Measurements from ENCODE around the gene CDKL4.
"Not testable (repeated sequence)": the region's sequence is repeated elsewhere in the genome, so short reads cannot be mapped to it uniquely, and the experiment has no call there.

Gene CDKL4

DNA sequence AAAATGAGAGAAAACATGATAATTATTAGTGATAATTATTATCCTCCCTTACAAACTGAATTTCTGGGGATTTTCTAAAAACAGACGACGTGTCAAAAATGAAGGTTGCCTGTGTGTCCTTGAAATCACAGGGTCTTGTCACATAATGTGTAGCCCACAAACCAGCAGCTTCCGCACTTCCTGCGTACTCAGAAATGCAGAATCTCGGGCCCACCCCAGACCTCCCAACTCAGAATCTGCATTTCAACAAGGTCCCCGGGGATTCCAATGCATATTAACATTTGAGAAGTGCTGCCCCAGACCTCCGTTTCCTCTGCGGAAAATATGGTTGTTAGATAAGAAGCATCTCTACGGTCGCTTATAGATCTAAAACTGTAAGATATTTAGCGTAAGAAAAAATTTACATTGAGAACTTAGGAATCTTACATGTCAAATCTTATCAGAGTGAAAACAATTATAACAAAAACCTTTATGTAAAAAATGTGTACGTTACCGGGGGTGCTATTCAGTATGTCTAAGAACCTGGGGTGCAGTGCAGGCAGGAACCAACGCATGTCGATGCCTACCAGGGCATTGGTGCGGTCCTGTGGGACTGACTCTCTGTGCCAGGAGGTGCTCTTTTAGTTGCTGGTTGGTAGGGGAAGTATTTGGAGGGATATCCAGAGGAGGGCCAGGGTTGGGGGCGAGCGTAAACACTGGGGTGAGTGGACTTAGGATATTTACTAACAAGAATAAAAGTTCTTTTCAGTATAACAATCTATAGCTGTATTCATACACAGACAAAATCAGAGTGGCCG is 15.2 kb downstream of the CDKL4 start:
- DNase-seq = peak; percentile 71

DNA sequence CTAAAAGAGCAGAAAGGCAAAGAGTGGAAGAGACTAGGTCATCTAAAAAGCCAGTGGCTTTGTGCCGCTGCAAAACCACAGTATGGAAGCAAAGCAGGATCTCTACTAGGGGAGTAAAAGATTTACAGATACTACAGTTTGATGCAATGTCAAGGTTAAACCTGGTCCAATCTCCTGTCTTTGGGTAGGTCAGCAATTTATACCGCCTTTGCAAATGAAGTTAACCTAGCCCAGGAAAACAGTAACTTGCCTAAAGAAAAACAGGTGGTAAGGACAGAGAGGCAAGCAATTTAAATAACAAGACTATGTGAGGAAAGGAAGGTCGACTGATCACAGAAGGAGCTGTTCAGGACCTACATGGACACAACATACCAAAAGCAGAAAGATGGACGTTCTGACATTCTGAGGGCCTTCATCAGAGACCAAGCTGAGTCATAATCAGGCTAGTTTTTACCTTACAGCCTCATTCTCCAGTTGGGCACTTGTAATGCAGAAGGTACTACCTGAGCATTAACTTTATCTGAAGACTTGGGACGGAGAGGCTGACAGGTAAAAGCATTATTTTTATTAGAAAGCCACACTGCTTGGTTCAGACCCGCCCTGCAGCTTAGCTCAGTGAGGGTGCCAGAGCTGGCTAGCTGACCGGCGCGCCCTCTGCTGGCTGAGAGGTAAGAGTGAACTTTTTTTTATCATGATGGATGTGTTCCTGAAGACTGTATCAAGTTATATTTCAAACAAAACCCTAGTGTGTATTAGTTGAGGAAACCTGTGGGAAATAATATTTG is 15.9 kb downstream of the CDKL4 start:
- DNase-seq = peak; percentile 94

DNA sequence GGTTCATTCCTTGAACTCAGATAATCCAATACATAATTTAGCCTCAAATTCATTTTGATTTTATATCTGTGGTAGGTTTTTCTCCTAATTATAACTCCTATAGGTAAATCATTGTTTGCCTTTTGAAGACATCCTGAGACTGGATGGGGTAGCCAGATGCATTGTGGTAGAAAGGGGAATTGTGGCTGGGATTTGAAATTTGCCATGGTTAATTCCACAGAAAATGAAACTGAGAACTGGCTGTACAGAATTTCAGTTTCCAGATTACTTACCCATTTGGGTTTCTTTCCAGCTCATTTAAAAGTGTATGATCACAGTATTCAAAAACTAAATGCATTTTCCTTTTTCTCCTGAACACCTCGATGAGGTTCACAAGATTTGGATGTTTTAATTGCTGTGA is 18.2 kb downstream of the CDKL4 start:
- DNase-seq = no peak

DNA sequence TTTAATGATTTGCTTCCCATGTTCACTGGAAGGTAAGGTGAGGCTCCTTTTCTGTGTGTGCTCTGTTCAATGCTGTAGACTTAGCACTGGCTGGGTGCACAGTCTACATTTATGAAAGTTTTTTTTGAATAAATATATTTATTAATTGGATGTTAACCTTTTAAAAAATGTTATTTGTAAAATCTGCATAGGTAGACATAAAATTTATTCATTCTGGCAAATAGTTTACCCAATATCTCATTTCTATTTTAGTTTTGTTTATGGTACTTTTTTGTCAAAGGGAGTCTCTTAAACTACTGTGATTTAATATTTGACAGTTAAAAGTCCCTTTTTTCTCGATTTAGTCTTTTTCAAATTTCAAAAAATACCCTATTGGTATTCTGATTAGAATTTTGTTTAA is 19.9 kb downstream of the CDKL4 start:
- no peak for DNase-seq

DNA sequence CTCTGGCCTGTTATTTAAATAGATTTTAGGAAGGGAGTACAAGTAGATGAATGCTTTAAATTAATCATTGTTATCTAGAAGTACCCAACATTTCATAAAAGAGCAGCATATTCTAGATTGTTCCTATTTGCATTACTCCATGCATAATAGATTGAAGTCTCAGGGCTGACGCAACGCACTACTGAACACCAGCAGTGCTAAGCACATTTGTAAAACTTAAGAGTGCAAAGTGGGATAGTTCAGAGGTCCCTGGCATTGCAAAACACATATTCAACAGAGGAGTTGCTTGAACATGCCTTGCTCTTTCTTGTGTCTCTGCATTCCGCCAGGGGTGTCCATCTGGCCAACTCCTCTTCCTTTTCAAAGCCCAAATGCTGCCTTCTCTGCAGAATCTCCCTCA is 22.3 kb downstream of the CDKL4 start:
- no peak for DNase-seq

DNA sequence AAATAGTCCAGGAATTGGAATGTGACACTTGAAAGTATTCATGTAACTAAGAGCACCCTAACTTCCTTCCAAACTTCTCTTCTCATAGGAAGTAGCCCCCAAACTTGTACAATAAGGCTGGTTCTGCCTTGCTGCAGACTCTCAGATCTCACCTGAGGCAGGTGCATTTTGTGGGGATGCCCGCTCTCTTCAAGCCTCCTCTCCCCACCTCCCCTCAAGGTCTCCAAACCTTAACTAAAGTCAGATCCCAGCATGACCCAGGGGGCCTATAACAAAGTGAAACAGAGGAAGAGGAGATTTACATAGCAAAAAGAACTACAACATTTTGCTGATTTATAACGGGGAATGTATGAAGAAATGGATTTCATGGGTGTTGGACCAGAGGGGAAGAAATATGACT is 23.6 kb downstream of the CDKL4 start:
- DNase-seq = no peak

DNA sequence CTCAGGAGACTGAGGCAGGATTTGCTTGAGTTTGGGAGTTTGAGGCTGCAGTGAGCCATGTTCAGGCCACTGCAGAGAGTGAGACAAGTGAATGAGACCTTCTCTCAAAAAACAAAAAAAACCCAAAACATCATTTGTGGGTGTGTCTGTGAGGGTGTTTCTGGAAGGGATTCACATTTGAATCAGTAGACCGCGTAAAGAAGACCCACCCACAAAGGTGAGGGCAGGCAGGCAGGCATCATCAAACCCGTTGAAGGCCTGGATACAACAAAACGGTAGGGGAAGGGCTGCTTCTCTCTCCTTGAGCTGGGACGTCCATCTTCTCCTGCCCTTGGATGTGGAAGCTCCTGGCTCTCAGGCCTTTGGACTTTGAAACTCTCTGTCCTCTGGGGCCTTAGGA is 25.4 kb downstream of the CDKL4 start:
- no peak for DNase-seq

DNA sequence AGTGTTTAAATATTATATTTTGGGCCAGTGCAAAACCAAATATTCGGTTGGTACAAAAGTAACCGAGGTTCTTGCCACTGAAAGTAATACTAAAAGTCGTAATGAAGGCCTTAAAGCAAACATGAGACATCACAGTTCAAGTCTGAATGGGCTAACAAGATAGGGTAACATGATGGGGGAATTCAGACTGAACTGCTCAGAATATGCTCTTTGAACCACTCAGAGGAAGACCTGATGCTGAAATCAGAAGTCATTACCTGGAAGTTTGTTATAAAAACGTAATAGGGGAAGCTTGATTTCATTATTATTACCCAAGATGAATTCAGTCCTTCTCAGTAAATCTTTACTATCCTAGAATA is 26.6 kb downstream of the CDKL4 start:
- no peak for DNase-seq

DNA sequence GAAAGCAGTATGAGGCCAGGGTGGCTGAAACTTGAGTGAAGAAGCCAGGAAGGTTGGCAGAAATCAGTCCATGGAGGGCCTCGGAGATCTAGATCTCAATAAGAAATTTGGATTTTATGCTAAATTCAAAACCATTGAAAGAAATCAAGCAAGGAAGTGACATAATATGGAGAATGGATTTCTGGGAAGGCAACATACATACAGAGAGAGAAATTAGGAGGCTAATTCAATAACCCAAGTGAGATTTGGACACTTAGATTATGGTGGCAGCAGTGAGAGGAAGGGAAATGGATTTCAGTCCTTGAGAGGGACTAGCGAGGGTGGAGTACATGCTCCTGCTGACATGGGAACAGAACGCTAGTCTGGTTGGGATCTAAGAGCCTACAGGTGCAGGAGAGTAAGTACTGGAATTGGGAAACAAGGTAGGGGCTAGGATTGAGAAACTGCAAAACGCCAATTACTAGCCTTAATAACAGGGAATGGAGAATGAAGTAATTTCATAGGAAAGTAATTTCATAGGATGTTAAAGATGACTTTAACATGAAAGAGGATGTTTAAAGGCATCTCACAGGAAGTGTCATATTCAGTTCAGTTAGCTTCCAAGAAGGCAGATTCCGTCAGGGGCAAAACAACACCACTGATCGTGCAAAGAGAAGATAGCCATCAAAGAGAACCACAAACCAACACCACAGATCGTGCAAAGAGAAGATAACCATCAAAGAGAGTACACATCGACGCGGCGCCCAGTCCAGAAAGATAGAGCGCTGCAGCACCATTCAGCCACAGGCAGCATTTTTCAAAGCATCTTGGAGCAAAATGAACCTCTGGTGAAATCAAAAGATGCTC is 27.2 kb downstream of the CDKL4 start:
- DNase-seq = peak; percentile 90

DNA sequence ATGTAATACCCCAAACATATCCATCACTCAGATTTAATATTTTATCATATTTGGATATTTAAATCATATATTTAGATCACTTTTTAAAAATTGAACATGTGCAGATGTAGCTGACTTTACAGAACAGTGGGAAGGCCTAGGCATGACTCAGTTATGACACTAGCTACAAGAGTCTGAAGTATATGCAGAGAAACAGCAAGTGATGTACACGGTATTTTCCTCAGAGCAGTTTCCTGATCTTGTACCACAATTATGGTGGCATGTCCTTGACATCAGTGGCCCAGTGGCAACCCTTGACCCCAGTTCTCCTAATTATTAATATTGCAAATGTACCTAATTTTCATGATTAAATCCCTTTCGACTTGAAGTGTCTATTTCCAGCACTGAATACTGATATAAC is 28.2 kb downstream of the CDKL4 start:
- DNase-seq = no peak

DNA sequence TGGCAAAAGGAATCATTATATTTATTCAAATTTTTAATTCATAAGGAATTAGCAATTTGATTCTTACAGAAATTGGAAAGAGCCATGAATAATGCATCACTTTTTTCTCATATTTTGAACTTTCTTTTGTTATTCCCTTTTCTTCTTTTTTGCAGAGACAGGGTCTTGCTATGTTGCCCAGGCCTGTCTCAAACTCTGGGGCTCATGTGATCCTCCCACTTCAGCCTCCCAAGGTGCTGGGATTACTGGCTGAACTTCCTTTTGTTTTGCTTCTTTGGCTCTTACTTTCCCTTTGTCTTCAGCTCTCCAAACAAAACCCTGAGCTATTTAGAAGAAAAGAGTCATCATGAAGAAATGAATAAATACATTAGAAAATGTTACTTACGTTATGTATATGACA is 30.8 kb downstream of the CDKL4 start:
- DNase-seq = no peak

DNA sequence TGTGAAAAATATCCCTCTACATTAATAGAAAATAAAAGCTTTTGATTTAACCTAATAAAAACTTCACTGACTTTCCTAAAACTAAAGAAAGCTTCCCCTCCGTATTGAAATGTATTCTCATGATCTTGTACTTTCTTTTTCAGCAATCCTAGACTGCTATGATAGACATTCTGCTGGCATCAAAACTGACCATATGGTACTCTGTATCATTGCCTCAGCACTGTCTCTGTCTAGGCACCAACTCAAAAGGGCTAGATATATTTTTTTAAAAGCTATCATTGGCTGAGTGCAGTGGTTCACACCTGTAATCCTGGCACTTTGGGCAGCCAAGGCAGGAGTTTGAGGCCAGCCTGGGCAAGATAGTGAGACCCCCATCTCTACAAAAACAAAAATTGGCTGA is 32.9 kb downstream of the CDKL4 start:
- no peak for DNase-seq

DNA sequence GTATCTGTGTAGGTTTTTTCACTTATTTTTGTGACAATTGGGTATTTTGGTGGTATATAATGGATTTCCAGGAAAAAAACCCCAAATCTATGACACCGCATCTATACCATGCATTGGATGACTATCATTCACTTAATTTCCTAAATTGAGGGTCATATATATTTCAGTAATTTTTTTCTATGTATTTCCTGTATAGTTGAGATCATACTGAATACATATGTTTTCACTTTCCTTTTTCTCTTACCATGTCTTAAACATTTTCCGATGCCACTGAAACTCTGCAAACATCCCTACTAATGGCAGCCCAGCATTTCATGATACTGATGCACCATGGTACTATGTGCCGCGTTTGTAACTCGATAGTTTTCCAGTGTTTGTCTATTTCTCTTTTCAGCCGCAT is 40.4 kb downstream of the CDKL4 start:
- no peak for DNase-seq

DNA sequence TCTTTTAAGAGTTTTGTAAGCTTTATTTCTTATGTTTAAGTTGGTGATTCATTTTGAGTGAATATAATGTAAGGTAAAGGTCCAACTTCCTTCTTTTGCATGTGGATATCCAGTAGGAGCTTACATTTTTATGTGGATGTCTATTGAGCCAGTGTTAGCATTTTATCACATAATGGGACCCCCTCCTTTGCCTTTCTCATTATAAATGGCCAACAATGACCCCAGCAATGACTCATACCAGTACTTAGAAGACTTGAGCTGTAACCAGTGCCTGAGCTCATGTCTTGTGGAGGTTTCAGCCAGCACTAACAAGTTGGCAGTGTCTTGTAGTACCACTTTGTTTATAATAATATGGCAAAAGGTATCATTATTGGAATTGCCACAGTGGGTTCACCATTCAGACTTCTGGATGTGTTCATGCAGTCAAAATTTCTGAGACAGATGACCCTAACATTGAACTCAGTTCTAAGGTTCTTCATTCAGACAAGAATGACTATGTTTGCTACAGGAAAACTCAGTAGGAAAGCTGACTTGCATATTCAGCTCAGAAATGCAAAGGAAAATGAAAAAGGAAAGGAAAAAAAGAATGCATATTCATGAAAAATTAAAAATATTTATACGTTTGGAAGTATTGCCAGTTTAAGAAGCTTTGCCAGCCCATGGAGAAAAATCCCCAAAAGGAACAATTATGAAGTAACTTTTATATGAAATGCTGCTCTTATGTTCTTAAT is 41.0 kb downstream of the CDKL4 start:
- no peak for DNase-seq

DNA sequence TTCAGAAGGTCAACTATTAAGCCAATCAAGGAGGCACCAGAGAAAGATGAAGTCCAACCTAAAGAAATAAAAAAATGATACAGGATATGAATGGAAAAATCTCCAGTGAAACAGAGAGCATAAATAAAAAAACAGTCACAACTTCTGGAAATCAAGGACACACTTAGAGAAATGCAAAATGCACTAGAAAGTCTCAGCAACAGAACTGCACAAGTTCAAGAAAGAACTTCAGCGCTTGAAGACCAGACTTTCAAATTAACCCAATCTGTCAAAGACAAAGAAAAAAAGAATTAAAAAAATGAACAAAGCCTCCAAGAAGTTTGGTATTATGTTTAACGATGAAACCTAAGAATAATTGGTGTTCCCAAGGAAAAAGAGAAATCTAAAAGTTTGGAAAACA is 46.8 kb downstream of the CDKL4 start:
- not testable (repeated sequence) for DNase-seq

DNA sequence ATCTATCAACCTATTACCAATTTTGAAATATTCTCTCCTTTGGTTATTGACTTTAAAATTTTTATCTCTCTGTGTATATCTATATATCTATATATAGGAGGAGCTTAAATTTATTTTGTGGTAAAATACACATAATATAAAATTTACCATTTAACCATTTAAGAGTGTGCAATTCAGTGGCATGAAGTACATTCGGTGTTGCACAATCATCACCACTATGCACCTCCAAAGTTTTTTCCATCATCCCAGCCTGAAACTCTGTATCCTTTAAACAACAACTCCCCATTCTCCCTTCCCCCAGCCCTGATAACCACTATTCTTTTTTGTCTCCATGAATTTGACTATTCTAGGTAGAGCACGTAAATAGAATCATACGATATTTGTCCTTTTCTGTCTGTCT is 49.1 kb downstream of the CDKL4 start:
- DNase-seq = no peak

DNA sequence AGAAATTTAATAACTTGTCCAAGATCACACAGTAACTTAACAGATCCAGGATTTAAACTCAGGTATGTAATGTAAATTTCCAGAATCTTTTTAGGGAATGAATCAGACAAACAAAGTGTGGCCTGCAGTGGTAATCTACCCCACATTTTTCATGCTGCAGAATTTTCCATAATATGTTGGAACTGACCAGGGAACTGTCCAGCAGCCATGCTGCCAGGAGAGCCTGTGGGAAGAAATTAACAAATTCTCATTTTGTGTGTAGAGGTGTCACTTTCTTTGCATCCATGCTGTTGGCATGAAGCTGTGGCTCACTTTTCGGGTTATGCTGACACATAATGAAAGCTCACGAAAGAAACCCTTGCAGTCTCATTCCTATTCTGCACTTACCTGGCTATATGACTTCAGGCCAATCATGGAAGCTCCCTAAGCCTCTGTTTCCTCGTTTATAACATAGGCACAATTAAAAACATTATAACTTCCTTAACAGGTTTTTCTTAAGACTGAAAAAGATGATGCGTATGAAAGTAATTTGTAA is 54.7 kb downstream of the CDKL4 start:
- DNase-seq = no peak

DNA sequence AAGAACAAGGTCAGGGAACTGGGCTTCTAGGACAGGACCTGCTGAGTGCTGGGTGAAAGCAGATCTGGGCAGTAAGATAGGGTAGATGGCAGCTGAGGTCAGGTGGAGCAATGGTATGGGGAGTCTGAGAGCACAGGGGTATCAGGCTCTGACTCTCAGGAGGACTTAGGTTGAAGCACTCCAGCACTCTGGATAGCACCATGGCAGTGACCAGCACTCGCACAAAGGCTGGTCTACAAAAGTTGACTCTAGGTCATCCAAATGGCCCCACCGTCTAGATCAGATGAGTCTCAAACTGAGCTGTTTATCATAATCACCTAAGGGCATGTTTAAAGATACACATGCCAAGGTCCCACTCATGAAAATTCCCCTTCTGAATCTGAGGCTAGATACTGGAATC is 60.1 kb downstream of the CDKL4 start:
- no peak for DNase-seq

DNA sequence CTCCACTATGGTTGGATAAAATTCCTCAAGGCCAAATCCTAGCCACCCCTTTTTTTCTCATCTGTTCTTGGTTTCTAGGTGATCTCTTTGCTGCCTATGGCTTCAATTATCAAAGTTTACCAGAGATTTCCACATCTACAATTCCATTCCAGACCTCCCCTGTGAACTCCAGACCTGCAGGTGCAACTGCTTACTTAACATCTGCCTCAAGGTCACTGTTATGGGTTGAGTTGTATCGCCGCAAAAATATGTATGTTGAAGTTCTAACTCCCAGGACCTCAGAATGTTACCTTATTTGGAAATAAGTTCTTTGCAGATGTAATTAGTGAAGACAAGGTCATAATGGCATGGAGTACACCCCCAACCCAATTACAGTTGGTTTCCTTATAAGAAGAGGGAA is 62.5 kb downstream of the CDKL4 start:
- DNase-seq = no peak

DNA sequence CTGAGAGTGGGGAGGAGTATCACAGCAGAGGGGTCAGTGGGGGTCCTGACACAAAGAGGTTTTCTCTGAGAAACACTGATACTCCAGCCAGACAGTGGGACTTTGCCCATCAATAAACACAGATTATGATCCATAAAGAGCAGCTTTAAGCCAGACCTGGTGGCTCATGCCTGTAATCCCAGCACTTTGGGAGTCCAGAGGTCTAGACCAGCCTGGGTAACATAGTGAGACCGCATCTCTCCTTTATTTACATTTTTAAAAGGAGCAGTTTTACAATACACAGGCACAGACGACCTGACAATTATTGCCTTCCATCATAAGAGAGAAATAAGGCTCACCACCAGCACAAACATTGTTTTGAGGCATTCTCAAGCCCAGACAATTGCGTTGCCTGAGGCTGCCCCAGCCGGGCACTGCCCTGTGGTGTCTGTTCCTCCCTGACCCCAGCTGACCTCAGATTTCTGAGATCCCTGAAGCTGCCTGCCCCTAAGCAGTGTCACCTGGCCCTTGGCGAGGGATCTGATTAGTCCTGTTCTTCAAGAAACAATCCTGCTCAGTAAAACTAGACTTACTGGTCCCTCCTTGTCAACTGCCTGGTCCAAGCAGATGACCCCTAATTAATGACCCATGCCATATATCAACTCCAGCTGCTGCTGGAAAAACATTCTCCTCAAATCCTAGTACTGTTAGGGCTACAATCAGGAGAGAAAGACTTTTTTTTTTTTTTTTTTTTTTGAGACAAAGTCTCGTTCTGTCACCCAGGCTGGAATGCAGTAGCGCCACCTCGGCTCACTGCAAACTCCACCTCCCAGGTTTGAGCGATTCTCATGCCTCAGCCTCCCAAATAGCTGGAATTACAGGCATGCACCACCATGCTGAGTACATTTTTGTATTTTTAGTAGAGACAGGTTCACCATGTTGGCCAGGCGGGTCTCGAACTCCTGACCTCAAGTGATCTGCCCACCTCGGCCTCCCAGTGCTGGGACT is 63.5 kb downstream of the CDKL4 start:
- DNase-seq = no peak

DNA sequence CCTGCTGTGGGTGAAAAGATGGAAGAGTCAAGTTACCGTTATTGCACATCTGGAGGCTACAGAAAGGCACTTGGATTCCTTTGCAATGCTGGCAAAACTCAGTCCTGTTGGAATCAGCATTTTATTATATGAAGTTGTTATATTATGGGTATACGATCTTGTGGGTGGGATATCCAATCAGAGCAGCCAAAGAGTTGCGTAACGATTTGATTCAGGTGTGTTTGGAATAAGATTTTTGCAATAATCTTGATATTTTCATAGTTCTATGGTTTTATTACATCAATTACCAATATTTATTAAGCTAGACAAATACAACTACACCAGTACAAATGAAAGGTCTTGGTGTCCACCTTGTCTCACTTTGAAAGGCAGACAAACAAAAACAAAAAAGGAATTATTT is 65.0 kb downstream of the CDKL4 start:
- DNase-seq = no peak
